GOT3 (cell line): ENCODE measurements around the gene TBC1D14.
"Not testable (repeated sequence)": the region's sequence is repeated elsewhere in the genome, so short reads cannot be mapped to it uniquely, and the experiment has no call there.

ENCODE experiments used
- DNase-seq: peaks from one replicate; lab custom pipeline; 2025; ENCODE audit warnings: mixed read lengths; lab: John Stamatoyannopoulos, UW

Gene TBC1D14

DNA sequence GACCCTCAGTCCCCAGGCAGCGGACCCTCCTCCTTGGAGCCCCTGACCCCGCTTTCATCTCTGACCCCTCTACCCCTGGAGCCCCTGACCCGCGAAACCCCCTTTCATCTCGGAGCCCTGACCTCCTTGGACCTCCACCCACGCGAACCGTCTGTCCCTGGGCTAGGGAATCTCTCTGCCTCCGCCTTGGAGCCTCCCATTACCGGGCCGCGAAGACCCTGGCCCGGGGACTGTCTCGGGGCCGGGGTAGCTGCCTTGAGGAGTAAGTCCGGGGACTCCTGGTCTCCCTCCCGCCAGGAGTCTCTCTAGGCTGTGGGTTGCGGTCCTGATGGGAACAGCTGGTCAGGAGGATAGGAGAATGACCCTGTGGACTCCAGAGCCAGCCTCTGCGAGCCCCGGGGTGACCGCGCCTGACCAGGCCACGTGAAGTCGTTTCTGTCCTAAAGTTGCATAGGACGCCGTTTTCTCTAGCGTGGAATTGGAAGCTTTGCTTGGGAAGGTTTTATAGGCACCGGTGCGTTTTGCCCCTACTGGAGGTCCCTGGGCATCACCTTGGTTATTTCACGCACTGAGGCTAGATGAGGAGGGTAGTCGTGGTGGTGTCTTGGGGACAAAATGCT is 824 bp downstream of the TBC1D14 start:
- DNase-seq, result no peak

DNA sequence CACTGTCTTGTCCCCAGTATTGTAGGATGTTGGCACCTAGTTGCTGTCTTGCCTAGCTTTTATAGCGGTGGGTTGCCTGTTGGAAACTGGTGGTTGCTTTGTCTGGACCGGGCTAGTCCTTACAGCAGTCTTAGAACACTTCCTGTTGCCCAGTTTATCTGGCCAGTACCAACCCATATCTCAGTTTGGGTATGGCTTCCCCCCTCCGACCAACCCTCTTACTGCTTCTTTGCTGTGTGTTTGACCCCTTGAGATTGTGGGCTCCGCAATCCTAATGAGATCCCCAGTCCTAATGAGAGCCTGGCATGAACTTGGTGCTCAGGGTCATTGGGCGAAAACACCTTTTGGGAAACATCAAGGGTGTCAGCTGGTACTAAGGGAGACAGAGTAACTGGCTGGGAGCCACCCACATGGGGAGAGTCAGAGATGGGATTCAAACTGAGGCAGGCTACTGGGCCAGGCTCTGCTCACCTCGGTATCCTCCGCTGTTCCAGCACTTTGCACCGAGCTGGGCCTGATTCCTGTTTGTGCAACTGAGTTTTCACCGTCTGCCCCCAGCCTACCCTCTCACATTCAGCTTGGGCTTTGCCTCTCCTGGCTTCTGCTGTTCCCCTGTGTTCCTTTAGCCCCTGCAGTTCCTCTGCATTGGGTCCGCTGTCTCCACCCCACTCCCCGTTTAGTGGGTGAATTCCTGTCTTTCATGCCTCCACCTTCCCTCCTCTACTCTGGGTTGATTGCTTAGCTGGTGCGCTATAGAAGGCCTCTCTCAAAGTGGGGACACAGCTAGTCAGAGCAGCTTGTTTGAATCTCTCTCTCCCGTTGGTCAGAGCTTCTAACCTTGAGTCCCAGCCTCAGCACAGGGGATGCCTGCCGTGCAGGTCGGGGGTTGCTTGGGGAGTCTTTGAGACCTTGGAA is 1.6 kb downstream of the TBC1D14 start:
- no peak for DNase-seq

DNA sequence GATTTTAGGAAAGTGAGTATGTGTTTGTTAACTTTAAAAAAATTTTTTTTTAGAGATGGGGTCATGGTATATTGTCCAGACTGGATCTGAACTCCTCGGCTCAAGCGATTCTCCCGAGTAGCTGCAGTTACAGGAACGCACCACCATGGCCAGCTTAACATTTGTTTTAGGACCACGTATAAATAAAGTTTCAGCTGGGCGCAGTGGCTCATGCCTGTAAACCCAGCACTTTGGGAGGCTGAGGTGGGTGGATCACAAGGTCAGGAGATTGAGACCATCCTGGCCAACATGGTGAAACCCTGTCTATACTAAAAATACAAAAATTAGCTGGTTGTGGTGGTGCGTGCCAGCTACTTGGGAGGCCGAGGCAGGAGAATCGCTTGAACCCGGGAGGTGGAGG is 2.3 kb downstream of the TBC1D14 start:
- not testable (repeated sequence) for DNase-seq

DNA sequence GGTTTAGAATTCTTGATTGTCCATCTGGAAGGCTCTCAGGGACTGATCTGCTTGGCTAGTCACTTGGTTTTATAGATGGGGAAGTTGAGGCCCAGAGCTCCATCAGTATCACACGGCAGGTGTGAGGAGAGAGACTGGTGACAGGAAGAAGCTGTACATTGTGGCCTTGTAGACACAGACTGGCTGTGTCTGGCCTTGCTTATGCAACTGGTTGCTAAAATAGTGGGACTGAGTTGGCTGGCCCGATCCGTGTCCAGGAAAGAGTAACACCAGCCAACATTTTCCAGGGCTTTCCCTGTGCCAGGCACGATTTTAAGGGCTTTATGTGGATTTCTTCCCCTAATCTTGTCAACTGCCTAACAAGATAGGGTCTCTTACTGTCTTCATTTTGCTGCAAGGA is 2.8 kb downstream of the TBC1D14 start:
- DNase-seq, result no peak

DNA sequence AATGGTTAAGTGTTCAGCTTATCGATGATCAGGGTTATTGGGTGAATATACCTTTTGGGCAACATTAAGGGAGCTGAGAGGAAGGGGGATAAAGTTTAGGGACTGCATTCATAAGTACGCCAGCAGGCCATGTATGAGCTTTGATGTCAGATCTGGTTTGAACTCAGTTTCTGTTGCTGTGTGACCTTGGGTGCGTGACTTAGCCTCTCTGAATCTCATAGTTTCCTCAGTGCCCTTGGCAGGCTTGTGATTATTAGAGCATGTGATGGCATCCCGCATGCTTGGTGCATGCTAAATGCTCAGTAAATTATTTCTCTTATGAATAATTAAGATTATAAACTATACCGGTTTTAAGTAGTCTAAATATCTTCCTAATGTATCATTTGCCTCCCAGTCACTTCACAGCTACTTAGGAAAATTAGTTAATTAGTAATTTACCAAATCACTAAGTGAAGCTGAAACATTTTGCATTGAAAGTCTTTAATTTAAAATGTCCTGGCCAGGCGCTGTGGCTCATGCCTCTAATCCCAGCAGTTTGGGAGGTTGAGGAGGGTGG is 3.8 kb downstream of the TBC1D14 start:
- no peak for DNase-seq

DNA sequence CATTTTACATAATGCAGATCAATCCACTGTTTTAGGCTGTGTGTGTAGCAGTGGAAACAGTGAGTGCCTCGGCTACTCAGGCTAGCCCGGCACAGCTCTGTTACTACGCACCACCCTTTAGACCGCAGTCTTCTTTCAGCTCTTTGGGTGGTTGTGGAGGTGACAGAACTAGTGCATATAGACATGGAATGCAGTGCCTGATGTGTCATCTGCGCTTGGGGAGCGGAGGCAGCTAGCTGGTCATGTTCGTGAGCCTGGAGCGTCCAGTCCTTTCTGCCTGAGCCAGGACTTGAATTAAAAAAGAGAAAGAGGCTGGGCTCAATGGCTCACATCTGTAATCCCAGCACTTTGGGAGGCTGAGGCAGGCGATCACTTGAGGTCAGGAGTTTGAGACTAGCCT is 4.8 kb downstream of the TBC1D14 start:
- no peak for DNase-seq

DNA sequence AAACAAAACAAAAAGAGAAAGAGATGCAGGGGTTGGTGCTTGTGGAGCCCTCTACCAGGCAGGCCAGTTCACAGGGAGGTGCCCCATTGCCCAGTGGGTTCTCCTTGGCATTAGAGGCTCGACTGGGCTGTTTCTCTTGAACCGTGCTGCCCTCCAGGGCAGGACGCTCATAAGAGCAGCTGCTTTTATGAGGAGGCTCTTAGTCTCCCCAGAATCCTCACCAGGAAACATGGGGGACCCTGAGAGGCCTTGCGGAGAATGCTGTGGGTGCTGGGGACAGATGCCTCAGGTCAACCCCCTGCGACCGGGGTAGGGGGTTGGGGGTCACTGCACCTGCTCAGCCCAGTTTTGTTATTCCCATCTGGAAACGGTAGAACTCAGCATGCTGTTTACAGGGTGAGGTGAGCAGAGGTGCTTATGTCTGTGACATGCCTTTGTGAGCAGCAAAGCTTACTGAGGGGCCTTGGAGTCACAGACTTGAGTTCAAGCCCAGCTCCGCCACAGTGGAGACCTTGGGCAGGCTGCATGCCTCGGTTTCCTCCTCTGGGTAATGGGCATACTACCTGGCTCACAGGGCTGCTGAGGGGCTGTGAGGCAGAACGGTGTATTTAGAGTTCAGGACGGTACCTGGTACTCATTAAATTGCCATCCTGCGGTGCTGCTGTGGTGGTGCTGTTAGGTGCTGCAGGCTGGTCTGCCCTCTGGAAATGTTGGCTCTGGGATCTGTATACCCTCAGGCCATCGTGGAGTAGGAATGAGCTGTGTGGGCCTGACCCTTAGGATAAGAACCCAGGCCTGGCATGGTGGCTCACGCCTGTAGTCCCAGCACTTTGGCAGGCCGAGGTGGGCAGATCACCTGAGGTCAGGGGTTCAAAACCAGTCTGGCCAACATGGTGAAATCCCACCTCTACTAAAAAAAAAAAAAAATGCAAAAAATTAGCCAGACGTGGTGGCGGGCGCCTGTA is 5.7 kb downstream of the TBC1D14 start:
- DNase-seq, result no peak

DNA sequence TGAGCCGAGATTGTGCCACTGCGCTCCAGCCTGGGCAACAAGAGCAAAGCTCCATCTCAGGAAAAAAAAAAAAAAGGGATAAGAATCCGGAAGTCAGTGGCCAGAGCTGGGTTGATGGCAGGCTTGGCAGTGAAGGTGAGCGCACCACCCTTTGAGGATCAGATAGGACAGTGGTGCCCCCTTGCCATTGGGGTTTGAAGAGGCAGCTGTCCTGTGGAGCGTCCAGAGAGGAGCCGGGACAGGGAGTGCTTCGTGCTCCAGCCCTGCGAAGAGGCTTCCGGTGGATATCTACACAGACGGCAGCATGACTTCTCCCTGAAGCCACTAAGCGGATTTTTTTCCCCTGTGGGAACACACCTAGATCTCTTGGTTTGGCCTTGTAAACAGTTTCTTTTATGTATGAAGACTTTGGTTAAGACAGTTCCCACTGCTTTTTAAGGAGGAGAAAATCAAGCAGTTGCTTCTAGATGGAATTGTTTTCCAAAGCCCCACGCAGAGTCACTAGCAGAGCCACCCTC is 6.5 kb downstream of the TBC1D14 start:
- no peak for DNase-seq

DNA sequence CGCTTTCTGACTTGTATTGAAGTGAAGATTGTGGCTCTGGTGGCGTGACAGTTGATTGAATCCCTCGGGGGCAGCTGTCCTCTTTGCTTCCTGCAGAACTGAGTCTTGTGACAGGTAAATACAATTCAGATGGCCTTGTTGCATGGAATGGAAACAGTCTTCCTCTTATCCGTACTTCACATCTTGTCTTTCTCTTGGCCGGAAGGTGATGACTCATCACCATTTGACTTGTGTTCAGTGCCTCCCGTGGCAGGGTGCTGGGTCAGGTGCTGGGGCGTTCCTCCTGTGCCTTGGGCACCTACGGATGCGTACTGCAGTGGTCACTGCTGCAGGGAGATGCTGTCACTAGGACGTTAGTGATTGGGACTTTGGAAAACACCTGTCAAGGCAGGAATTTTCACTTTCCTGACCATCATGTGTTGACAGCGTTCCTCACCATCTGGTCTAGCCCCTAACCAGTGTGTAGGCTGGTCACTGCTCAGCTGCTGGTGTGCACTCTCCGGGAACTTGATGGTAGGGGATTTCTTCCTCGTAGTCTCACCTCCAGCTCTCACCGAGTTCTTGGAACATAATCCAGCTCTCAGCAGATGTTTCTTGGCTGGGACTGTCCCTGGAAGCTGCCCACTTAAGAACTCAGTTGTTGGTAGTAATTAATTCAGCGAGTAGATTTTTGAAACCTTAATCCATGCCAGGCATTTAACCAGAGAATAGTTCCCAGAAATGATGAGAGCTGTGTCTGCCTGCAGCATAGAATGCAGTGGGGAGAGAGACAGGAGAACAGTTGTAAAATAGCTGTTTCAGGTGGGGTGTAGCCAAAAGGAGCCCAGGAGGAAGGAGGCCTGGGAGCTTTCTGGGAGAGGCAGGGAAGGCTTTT is 7.2 kb downstream of the TBC1D14 start:
- DNase-seq, result no peak

DNA sequence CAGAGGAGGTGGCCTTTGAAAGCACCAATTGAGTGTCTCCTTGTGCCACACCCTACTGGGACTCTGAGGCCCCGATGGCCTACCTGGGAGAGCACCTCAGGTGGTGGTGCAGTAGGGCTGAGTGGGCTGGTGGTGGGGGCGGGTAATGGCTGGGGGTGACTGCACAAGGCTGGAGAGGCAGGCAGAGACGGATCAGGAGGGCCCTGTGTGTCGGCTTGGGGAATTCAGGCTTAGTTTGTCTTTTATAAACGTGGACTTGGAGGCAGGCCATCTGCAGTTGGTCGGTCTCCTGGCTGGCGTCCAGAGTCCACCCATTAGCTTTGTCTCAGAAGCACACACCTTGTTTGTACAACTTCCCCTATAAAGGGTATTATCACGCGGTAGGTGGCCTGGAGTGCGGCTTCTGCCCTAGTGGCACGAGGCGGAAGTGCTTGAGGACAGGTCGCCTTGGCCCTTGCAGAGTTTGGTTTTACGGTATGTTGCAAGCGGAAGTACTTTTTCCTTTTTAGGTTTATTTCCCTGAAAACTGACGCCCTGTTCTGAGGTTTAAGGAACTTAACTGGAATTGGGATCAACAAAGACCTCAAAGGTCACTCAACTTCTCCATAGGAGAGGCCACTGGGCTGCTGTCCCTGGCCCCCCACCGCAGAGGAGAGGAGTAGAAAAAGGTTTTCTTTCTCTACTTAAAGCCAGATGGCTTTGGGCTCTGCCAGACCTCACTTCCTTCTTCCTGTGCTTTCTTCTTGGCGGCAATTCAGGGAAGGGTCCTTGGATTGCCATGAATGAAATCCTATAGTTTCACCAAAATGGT is 8.0 kb downstream of the TBC1D14 start:
- no peak for DNase-seq

DNA sequence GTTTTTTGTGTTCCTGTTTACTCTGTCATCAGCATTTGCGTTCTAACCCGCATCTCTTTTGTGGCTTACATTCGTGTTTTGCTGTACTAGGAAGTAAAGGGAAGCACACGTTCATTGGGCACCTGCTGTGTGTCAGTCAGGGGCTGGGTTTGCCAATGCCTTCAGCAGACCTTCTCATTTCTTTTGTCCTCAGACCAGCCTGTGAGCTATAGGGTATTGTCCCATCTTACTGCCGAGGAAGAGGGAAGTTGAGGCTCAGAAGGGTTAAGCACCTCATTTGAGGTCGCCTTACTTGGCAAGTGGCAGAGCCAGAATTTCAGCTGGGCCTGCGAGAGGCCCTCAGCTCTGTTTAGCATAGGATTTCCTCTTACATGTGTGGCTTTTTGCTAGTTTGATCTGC is 8.7 kb downstream of the TBC1D14 start:
- DNase-seq, result no peak

DNA sequence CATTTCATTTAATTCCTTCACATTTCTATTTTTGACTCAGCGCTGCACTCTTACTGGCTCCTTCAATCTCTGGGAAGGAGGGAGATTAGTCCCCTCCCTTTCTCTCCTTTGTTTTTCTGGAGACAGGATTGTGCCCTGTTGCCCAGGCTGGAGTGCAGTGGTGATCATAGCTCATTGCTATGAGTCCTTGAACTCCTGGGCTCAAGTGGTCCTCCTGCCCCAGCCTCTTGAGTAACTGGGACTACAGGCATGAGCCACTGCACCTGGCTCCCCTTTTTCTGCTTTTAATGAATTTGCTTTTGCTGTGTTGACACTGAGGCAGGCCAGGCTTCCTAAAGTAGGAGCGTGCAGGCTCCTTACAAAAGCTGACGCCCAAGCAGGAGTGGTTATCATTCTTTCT is 10.5 kb downstream of the TBC1D14 start:
- no peak for DNase-seq

DNA sequence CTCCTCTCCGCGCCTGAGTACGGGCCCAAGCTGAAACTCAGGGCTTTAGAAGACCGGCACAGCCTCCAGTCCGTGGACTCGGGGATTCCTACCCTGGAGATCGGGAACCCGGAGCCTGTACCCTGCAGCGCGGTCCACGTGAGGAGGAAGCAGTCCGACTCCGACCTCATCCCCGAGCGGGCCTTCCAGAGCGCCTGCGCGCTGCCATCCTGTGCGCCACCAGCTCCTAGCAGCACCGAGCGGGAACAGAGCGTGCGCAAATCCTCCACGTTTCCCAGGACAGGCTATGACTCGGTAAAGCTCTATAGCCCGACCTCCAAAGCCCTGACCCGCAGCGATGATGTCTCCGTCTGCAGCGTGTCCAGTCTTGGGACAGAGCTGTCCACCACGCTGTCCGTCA is 13.9 kb downstream of the TBC1D14 start:
- DNase-seq, result no peak

DNA sequence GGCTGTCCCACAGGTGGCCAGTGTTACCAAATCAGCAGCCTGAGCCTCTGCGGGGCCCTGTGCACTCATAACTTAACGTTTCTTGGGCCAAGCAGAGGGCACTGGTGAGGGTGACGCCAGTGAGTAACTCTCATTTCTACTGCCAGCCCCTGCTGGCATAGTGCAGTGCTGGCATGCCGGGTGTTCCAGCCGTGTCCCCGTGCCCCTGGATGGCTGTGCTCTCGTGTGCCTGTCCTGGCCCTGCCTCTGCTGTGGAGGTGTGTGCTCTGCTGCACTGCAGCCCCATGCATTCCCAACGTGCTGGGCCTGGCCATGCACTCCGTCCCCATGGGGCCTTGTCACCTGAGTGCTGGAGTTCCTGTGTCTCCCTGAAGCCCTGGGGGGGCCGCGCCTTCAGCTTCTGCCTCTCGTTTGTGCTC is 14.7 kb downstream of the TBC1D14 start:
- no peak for DNase-seq

DNA sequence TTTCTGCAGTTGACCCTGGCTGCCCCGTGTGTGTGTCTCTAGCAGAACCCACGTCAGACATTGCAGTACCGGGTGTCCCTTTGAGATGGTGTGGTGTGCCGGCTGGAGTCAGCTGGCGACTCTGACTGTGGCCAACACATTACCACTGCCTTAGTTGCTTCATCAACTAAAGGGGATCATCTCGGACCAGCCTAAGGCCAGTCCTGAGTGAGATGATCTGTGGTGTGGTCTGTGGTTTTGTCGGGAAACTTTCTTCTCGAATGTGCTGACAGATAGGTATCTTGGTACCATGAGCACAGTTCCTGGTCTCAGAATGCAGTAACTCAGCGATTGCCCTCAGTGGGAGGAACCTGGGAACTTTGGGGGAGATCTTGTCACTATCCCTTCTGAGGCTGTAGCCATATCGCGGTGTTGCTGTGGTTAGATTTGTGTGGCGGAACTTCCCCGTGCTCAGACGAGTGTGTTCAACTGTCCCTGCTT is 15.8 kb downstream of the TBC1D14 start:
- no peak for DNase-seq

DNA sequence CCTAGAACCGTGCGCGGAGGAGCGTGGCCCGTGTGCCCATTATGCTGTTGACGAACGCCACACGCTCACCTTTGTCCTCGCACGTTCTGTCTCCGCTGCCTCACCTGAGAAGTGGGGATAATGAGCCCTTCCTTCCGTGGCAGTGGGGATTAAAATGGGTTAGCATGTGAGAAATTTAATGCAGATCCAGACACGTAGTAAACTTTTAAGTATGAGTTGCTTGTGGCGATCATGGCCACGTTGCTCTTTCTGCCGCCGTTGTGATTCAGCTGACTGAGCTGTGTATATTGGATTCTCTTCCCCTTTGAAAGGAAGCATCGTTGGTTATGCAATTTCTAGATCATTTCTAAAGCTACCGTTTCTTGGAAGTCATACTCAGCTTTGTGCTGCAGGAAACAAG is 16.5 kb downstream of the TBC1D14 start:
- DNase-seq, result no peak

DNA sequence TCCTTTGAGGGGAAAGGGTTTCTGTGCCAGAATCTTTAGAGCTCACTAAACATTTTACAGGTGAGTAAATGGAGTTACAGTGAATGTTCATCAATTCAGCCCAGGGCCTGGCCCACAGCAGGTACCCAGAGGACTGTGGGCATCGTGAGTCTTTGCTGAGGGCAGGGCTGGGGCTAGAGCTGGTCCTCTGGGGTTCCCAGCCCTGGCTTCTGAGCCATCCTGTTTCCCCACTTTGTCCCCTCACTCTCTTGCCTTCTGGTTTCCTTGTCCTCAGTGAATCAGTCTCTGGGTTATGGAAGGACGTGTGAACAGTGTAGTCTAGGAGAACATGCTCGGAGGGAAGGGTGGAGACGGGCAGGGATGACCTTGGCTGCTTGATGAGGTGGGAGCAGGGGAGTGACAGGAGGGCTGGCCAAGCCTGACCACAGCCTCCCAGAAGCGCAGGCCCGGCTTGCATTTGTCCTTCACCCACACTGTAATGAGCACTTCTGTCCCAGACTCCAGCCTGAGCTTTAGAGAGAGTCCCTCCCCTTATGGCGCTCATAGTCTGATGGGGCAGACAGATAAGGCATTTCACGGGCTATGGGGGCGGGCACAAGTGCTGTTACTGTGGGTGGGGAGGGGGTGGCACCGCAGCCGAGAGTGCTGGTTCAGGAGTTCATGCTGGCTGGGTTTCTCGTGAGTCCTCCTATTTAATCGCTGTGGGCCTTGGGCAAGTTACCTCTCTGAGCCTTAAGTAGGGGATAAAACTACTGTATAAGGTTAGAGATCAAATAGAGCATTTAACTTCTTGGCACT is 17.3 kb downstream of the TBC1D14 start:
- no peak for DNase-seq

DNA sequence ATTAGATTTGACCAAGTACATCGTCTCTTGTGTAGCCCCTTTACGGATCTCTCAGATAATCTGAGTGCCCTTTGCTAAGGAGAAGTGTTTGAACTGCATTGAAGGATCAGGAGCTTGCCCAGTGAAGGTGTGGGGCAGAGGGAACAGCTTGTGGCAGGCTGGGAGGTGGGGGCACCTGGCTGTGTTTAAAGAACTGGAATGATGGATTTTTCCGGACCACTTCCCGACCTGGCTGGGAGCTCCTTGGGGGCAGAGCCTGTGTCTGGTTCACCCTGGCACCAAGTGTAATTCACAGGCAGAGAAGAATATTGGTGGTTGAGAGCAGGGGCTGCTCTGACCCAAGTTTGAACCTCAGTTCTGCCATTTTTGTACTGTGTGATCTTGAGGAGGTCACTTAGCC is 18.5 kb downstream of the TBC1D14 start:
- no peak for DNase-seq

DNA sequence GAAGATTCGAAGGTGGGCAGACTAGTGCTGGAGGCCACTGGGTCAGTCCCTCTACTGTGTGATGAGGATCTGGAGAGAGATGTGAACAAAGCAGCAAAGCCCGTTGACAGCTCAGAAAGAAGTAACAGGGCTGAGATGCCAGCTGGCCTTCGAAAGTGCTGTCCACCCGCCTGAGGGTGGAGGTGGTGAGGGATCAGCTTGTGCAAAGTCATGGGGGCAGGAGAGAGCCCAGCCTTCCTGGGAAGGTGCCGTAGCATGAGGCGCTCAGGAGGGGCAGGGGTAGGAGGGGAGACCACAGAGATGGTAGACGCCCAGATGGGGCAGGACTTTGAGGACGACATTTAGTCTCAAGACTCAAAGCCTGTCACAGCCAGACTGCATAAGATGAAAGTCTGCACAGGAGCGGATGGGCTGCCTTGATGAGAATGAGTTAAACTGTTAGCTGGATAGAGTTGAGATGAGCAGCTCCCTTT is 19.7 kb downstream of the TBC1D14 start:
- DNase-seq, result no peak
